IMR-90 (cell line): ENCODE data around the gene UMODL1. TPM values are rescaled to one million over a fixed set of nuclear protein-coding genes. Genes with fewer than 3 reads are reported as not detected.
A peak's percentile ranks its signal among the peaks of the same experiment; 100 is the strongest.

ENCODE experiments used
- ATAC-seq: fragments of 200-7000 bp; cut with Tn5 transposase; 2 replicates; pipeline ENCODE4 v1.9.1; 2020; ENCODE audit warnings: low read depth, mild to moderate bottlenecking, moderate library complexity
- BruUV-seq: library from RNA; stranded (reverse); fragments of 400-500 nt; replicated peaks from 2 replicates; lab custom pipeline; 2021; lab: Mats Ljungman, UMichigan
- CTCF ChIA-PET: fragments of 300-600 bp; formaldehyde crosslinking; extraction: SDS; loops from one replicate; lab custom pipeline; 2021; ENCODE audit warnings: antibody characterized with exemption; lab: Yijun Ruan, JAX
- POLR2A ChIA-PET: fragments of 300-600 bp; sonication (Branson Sonifier 250); formaldehyde crosslinking; loops from one replicate; lab custom pipeline; 2022; ENCODE audit warnings: antibody characterized with exemption; ENCODE audit not compliant: unreplicated experiment; lab: Charles Lee
- DNase-seq: peaks from one replicate; pipeline ENCODE4 v3.0.0; 2013
- H2AFZ ChIP-seq: replicated peaks from 2 replicates; pipeline ENCODE3; 2013; ENCODE audit warnings: low read length, mild to moderate bottlenecking; ENCODE audit not compliant: poor library complexity
- H2AK5ac ChIP-seq: 2 replicates; pipeline ENCODE4 v1.6.1; 2013; ENCODE audit warnings: low read depth, low read length, inconsistent platforms
- H2AK9ac ChIP-seq: replicated peaks from 2 replicates; pipeline ENCODE3; 2013; ENCODE audit warnings: mild to moderate bottlenecking, low read depth, low read length, moderate library complexity; ENCODE audit not compliant: poor library complexity
- H2BK120ac ChIP-seq: 2 replicates; pipeline ENCODE4 v1.6.1; 2013; ENCODE audit warnings: low read depth, low read length, inconsistent platforms
- H2BK15ac ChIP-seq: 3 replicates; pipeline ENCODE4 v1.6.1; 2013; ENCODE audit warnings: low read depth, low read length, inconsistent platforms
- H2BK20ac ChIP-seq: 2 replicates; pipeline ENCODE4 v1.6.1; 2013; ENCODE audit warnings: low read depth, mild to moderate bottlenecking, inconsistent platforms, low read length, moderate library complexity
- H2BK5ac ChIP-seq: 2 replicates; pipeline ENCODE4 v1.6.1; 2013; ENCODE audit warnings: mild to moderate bottlenecking, low read depth, low read length, inconsistent platforms; ENCODE audit not compliant: poor library complexity, severe bottlenecking
- H3K14ac ChIP-seq: replicated peaks from 2 replicates; pipeline ENCODE4 v1.6.1; 2013; ENCODE audit warnings: low read depth, low read length, inconsistent platforms
- H3K18ac ChIP-seq: 2 replicates; pipeline ENCODE4 v1.6.1; 2013; ENCODE audit warnings: low read depth, low read length, control low read depth
- H3K23ac ChIP-seq: 2 replicates; pipeline ENCODE4 v1.6.1; 2013; ENCODE audit warnings: low read depth, low read length, inconsistent platforms
- H3K27ac ChIP-seq: 2 replicates; pipeline ENCODE4 v1.5.1; 2013; ENCODE audit warnings: mild to moderate bottlenecking, control low read depth, low read length; ENCODE audit not compliant: insufficient read depth
- H3K27me3 ChIP-seq: 2 replicates; pipeline ENCODE4 v1.6.1; 2013; ENCODE audit warnings: low read length; ENCODE audit not compliant: control insufficient read depth, insufficient read depth
- H3K36me3 ChIP-seq: 2 replicates; pipeline ENCODE4 v1.6.1; 2013; ENCODE audit warnings: low read length, mixed read lengths; ENCODE audit not compliant: control insufficient read depth, insufficient read depth
- H3K4ac ChIP-seq: 2 replicates; pipeline ENCODE4 v1.6.1; 2013; ENCODE audit warnings: low read depth, low read length, inconsistent platforms
- H3K4me1 ChIP-seq: 2 replicates; pipeline ENCODE4 v1.6.1; 2013; ENCODE audit warnings: low read length, mixed read lengths; ENCODE audit not compliant: control insufficient read depth, insufficient read depth
- H3K4me2 ChIP-seq: 2 replicates; pipeline ENCODE4 v1.6.1; 2013; ENCODE audit warnings: low read depth, mild to moderate bottlenecking, control low read depth, low read length, moderate library complexity
- H3K4me3 ChIP-seq: 2 replicates; pipeline ENCODE4 v1.5.1; 2013; ENCODE audit warnings: low read depth, mild to moderate bottlenecking, control low read depth, low read length, moderate library complexity; ENCODE audit not compliant: insufficient read depth
- H3K56ac ChIP-seq: 2 replicates; pipeline ENCODE4 v1.6.1; 2013; ENCODE audit warnings: low read length, inconsistent platforms; ENCODE audit not compliant: insufficient read depth; ENCODE audit errors: extremely low read depth
- H3K79me1 ChIP-seq, 2 experiments: 2 replicates each; pipeline ENCODE4 v1.6.1; 2013; ENCODE audit warnings: low read length in 2 of 2, inconsistent platforms in 1 of 2, low read depth in 1 of 2
- H3K9ac ChIP-seq: 2 replicates; pipeline ENCODE4 v1.6.1; 2013; ENCODE audit warnings: low read depth, low read length, control low read depth
- H3K9me1 ChIP-seq: 2 replicates; pipeline ENCODE4 v1.6.1; 2013; ENCODE audit warnings: low read length, inconsistent platforms; ENCODE audit not compliant: insufficient read depth
- H3K9me3 ChIP-seq: 2 replicates; pipeline ENCODE4 v1.6.1; 2013; ENCODE audit warnings: low read length; ENCODE audit not compliant: control insufficient read depth, insufficient read depth
- H4K20me1 ChIP-seq: 2 replicates; pipeline ENCODE4 v1.6.1; 2013; ENCODE audit warnings: low read length, inconsistent platforms; ENCODE audit not compliant: insufficient read depth
- H4K5ac ChIP-seq: 2 replicates; pipeline ENCODE4 v1.6.1; 2013; ENCODE audit warnings: mild to moderate bottlenecking, low read depth, low read length, control low read depth
- H4K8ac ChIP-seq, 2 experiments: 2 replicates each; pipeline ENCODE4 v1.6.1; 2013; ENCODE audit warnings: low read depth in 2 of 2, low read length in 2 of 2, control low read depth in 1 of 2, inconsistent platforms in 1 of 2
- H4K91ac ChIP-seq: 2 replicates; pipeline ENCODE4 v1.6.1; 2013; ENCODE audit warnings: low read depth, low read length, inconsistent platforms; ENCODE audit not compliant: insufficient read depth
- BHLHE40 ChIP-seq: fragments of 150-350 bp; IDR thresholded peaks from 2 replicates; pipeline ENCODE4 v1.6.1; 2016; ENCODE audit warnings: mild to moderate bottlenecking, low read depth, low read length
- FOS ChIP-seq: fragments of 150-350 bp; IDR thresholded peaks from 2 replicates; pipeline ENCODE4 v1.6.1; 2016; ENCODE audit warnings: low read depth, low read length
- MAFK ChIP-seq: IDR thresholded peaks from 2 replicates; pipeline ENCODE4 v1.6.1; 2012; ENCODE audit warnings: low read depth, low read length, improper control_type of control experiment
- MAZ ChIP-seq: IDR thresholded peaks from 2 replicates; pipeline ENCODE4 v1.6.1; 2012; ENCODE audit warnings: low read depth, mild to moderate bottlenecking, low read length, improper control_type of control experiment, moderate library complexity, borderline replicate concordance
- MXI1 ChIP-seq: IDR thresholded peaks from 2 replicates; pipeline ENCODE4 v1.6.1; 2012; ENCODE audit warnings: low read depth, mild to moderate bottlenecking, low read length, moderate library complexity, borderline replicate concordance
- NFE2L2 ChIP-seq: fragments of 150-350 bp; IDR thresholded peaks from 2 replicates; pipeline ENCODE4 v1.6.1; 2016; ENCODE audit warnings: low read depth, mild to moderate bottlenecking, low read length
- POLR2A ChIP-seq: IDR thresholded peaks from 2 replicates; pipeline ENCODE4 v1.6.1; 2012; ENCODE audit warnings: mild to moderate bottlenecking, low read depth, low read length
- RAD21 ChIP-seq: IDR thresholded peaks from 2 replicates; pipeline ENCODE4 v1.6.1; 2012; ENCODE audit warnings: low read length, improper control_type of control experiment
- RCOR1 ChIP-seq: IDR thresholded peaks from 2 replicates; pipeline ENCODE4 v1.6.1; 2012; ENCODE audit warnings: mild to moderate bottlenecking, low read length, improper control_type of control experiment; ENCODE audit not compliant: insufficient replicate concordance
- RFX5 ChIP-seq: IDR thresholded peaks from 2 replicates; pipeline ENCODE4 v1.8.0; 2012; ENCODE audit warnings: low read depth, mild to moderate bottlenecking, low read length, moderate library complexity
- SMC3 ChIP-seq: fragments of 150-350 bp; IDR thresholded peaks from 2 replicates; pipeline ENCODE4 v1.6.1; 2016; ENCODE audit warnings: low read depth, mild to moderate bottlenecking, antibody characterized with exemption, low read length, moderate library complexity
- WGBS, 2 experiments: methylation state at CpG; one replicate each; pipeline versions ENCODE4 v1.1.5 to v1.1.7; 2013; ENCODE audit warnings: missing lambda C conversion rate in 2 of 2; ENCODE audit not compliant: insufficient read length in 1 of 2; ENCODE audit errors: extremely low coverage in 2 of 2; 5-methylcytosine and 5-hydroxymethylcytosine counted together
- dilution Hi-C: fragments of 300-500 bp; cut with HindIII; formaldehyde crosslinking; loops from one replicate; pipeline ENCODE4 v1.14.3; 2018; ENCODE audit warnings: low sequenced_read_pairs; ENCODE audit not compliant: unreplicated experiment
- in situ Hi-C: fragments of 300-500 bp; cut with MboI; formaldehyde crosslinking; loops from 3 replicates; pipeline ENCODE4 v1.14.3; 2019; ENCODE audit warnings: low sequenced_read_pairs, inconsistent platforms, mixed read lengths
- intact Hi-C: fragments of 100-400 bp; cut with micrococcal nuclease; formaldehyde crosslinking; loops from 2 replicates; pipeline ENCODE4 v1.10.0; 2022
- polyA plus RNA-seq, 3 experiments: library from polyadenylated mRNA; depleted of rRNA; stranded (reverse); fragments of >200 nt; gene quantifications; 2 replicates each; pipeline ENCODE4 v1.2.3, GENCODE V29; 2012; ENCODE audit warnings: low replicate concordance in 1 of 3
- total RNA-seq: library from RNA; depleted of rRNA; stranded (reverse); fragments of >200 nt; gene quantifications from 2 replicates; pipeline ENCODE4 v1.2.3, GENCODE V29; 2012
- TF ChIP-seq, protein P1 (sequence below): fragments of 150-350 bp; IDR thresholded peaks from 2 replicates; pipeline ENCODE4 v1.6.1; 2016; ENCODE audit warnings: low read depth, mild to moderate bottlenecking, low read length, moderate library complexity, borderline replicate concordance
- TF ChIP-seq, protein P2 (sequence below): fragments of 150-350 bp; IDR thresholded peaks from 2 replicates; pipeline ENCODE4 v1.6.1; 2017; ENCODE audit warnings: mild to moderate bottlenecking, antibody characterized with exemption, low read length, low read depth

UMODL1 gene
- total and polyA plus RNA-seq, 2 of the 4 experiments (the other 2 are of a cell fraction): 0.02 TPM; not detected in 1

DNA sequence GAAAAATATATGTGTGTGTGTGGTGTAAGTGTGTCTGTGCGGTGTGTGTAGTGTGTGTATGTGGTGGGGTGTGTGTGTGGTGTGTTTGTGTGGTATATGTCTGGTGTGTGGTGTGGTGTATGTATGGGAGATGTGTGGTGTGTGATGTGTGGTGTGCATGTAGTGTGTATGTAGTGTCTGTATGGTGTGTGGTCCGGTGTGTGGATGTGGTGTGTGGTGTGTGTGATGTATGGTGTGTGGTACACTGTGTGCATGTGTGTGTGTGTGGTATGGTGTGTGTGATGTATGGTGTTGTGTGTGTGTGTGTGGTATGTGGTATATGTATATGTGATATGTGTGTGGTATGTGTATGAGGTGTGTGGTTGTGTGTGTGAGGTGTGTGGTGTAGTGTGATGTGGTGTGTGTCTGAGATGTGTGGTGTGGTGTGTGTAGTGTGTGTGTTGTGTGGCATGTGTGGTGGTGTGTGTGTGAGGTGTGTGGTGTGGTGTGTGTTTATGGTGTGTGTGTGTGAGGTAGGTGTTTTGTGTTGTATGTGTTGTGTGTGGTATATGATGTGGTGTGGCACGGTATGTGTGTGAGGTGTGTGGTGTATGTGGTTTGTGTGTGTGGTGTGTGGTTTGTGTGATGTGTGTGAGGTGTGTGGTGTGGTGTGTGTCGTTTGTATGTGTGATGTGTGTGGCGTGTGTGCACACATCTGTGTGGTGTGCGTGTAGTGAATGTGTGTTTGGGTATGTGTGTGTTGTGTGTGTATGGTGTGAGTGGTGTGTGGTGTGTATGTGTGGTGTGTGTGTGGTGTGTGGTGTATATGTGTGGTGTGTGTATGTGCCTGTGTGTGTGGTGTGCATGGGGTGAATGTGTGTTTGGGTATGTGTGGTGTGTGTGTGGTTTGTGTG, 112.5 kb downstream of the UMODL1 start (continued):
- no peak for TF ChIP-seq BHLHE40

DNA sequence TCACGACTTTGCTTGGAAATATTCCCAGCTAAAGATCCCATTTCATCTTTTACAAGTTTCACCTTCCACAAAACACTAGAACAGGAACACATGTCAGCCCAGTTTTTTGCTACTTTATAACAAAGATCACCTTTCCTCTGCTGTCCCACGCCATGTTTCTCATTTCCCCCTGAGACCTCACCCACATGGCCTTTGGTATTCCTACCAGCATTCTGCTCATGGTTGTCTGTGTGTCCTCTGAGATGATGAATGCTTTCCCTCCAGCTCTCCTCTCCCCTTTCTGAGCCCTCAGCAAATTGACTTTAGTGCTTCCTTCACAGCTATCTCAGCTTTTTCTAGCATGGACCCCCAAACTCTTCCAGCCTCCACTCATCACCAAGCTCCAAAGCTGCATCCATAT, 115.5 kb downstream of the UMODL1 start:
- H3K18ac ChIP-seq: no peak overlapping the region
- no peak overlapping the region for H4K91ac ChIP-seq
- peaks cover 14% of the 10 kb centered on the region; the same call in 1 of the 2 replicates for H3K27me3 ChIP-seq
- in situ Hi-C loops: no loop called here
- H3K79me1 ChIP-seq: no peaks in the 10 kb centered on the region
- no peak overlapping the region for H3K23ac ChIP-seq
- H3K9ac ChIP-seq: no peak overlapping the region
- H4K20me1 ChIP-seq: no peaks in the 10 kb centered on the region
- no peak overlapping the region for H2BK15ac ChIP-seq
- no peak overlapping the region for H3K14ac ChIP-seq
- POLR2A ChIA-PET: no interaction called here
- no peak overlapping the region for H4K5ac ChIP-seq
- CTCF ChIA-PET: no interaction called here
- 22% methylated on average over 1 of the region's 2 CpGs; no CpG with 5 or more reads in 1 of the 2 experiments for WGBS, 2 experiments
- H2AK9ac ChIP-seq: no peak overlapping the region
- ATAC-seq: no peak
- no TSS peak for BruUV-seq
- H2AK5ac ChIP-seq: no peak overlapping the region
- H2AFZ ChIP-seq: peak overlapping the region; percentile 36
- DNase-seq: no peak
- H3K27ac ChIP-seq: no peak overlapping the region
- peaks cover 10% of the 10 kb centered on the region for H3K9me1 ChIP-seq
- no peak overlapping the region for H2BK5ac ChIP-seq
- H2BK20ac ChIP-seq: no peak overlapping the region
- no peak overlapping the region for H3K4me2 ChIP-seq
- no peaks in the 10 kb centered on the region for H3K4me1 ChIP-seq
- peaks cover 2% of the 10 kb centered on the region; the same call in 1 of the 2 replicates for H3K9me3 ChIP-seq
- no peaks in the 10 kb centered on the region for H3K36me3 ChIP-seq
- no peak overlapping the region for H2BK120ac ChIP-seq
- no peak overlapping the region for H3K4me3 ChIP-seq
- dilution Hi-C loops: no loop called here
- H3K56ac ChIP-seq: no peak overlapping the region
- no peak overlapping the region for H3K4ac ChIP-seq
- intact Hi-C loops: no loop called here
- H4K8ac ChIP-seq: no peak overlapping the region
- TF ChIP-seq RAD21: no peak
- TF ChIP-seq, protein P1, sequence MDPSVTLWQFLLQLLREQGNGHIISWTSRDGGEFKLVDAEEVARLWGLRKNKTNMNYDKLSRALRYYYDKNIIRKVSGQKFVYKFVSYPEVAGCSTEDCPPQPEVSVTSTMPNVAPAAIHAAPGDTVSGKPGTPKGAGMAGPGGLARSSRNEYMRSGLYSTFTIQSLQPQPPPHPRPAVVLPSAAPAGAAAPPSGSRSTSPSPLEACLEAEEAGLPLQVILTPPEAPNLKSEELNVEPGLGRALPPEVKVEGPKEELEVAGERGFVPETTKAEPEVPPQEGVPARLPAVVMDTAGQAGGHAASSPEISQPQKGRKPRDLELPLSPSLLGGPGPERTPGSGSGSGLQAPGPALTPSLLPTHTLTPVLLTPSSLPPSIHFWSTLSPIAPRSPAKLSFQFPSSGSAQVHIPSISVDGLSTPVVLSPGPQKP: no peak
- no peak for TF ChIP-seq MXI1
- TF ChIP-seq RFX5: no peak
- no peak for TF ChIP-seq SMC3
- TF ChIP-seq MAFK: no peak
- TF ChIP-seq BHLHE40: no peak
- TF ChIP-seq MAZ: no peak
- no peak for TF ChIP-seq FOS
- no peak for TF ChIP-seq POLR2A
- TF ChIP-seq, protein P2, sequence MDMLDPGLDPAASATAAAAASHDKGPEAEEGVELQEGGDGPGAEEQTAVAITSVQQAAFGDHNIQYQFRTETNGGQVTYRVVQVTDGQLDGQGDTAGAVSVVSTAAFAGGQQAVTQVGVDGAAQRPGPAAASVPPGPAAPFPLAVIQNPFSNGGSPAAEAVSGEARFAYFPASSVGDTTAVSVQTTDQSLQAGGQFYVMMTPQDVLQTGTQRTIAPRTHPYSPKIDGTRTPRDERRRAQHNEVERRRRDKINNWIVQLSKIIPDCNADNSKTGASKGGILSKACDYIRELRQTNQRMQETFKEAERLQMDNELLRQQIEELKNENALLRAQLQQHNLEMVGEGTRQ: no peak
- no peak for TF ChIP-seq RCOR1
- TF ChIP-seq NFE2L2: no peak
